ENCODE results near the gene TAAR6.
A peak's percentile ranks its signal among the peaks of the same experiment; 100 is the strongest.

The TAAR6 gene

DNA sequence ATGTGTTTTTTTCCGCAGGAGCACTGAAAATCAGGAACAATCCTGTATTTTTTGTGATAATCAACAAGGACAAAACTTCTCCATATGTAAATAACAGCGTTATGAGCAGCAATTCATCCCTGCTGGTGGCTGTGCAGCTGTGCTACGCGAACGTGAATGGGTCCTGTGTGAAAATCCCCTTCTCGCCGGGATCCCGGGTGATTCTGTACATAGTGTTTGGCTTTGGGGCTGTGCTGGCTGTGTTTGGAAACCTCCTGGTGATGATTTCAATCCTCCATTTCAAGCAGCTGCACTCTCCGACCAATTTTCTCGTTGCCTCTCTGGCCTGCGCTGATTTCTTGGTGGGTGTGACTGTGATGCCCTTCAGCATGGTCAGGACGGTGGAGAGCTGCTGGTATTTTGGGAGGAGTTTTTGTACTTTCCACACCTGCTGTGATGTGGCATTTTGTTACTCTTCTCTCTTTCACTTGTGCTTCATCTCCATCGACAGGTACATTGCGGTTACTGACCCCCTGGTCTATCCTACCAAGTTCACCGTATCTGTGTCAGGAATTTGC lies at the start of gene TAAR6:
TAAR6 (plus strand) TSS at position 102 of the 557 bp plus-strand sequence; CDS start at position 102, 0 bp downstream.
- TF ChIP-seq CTCF (IDR thresholded peaks at IDR 0.05; ENCODE audit: control insufficient read depth, insufficient read depth, low read depth, low read length, missing control alignments), result no peak
- DNase-seq (ENCODE audit: low read depth), result no peak
- H3K4me3 ChIP-seq (ENCODE audit: control insufficient read depth, low read depth, low read length), result no peak within 1 kb of the TSS

DNA sequence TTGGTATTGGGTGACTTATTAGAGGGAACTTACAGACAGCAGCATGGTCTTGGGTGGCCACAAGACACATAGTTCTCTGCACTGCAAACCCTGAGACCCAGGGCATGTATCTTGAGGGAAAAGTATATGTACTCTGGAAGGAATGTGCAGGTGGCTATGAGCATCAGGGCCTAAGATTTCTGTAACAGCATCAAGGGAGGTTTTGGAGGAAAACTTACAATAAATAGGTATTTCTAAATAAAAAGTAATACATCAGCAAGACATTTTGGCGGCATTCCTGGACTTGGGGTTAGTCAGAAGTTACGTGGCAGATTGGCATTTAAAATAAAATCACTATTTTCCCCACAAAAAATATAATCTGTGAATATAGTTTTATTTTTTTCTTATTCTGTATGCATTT lies 49.2 kb upstream of the TAAR6 start:
- TF ChIP-seq CTCF (IDR thresholded peaks at IDR 0.05; ENCODE audit: control insufficient read depth, insufficient read depth, low read depth, low read length, missing control alignments), result no peak
- no peak overlapping the region for H3K4me3 ChIP-seq (ENCODE audit: control insufficient read depth, low read depth, low read length)
- DNase-seq (ENCODE audit: low read depth), result peak; percentile 23

- H3K4me3 ChIP-seq (ENCODE audit: control insufficient read depth, low read depth, low read length), result no peak overlapping the region
- TF ChIP-seq CTCF (IDR thresholded peaks at IDR 0.05; ENCODE audit: control insufficient read depth, insufficient read depth, low read depth, low read length, missing control alignments), result no peak
- DNase-seq (ENCODE audit: low read depth), result no peak
Measured at GRCh38 chr6:132524646-132525045, 45.5 kb upstream of the TAAR6 start.

- no peak for DNase-seq (ENCODE audit: low read depth)
- TF ChIP-seq CTCF (IDR thresholded peaks at IDR 0.05; ENCODE audit: control insufficient read depth, insufficient read depth, low read depth, low read length, missing control alignments), result no peak
- no peak overlapping the region for H3K4me3 ChIP-seq (ENCODE audit: control insufficient read depth, low read depth, low read length)
Measured at GRCh38 chr6:132525866-132526265, 44.3 kb upstream of the TAAR6 start.

GRCh38 chr6:132526461-132526860 lies 43.7 kb upstream of the TAAR6 start:
- TF ChIP-seq CTCF (IDR thresholded peaks at IDR 0.05; ENCODE audit: control insufficient read depth, insufficient read depth, low read depth, low read length, missing control alignments), result no peak
- no peak overlapping the region for H3K4me3 ChIP-seq (ENCODE audit: control insufficient read depth, low read depth, low read length)
- DNase-seq (ENCODE audit: low read depth), result no peak

DNA sequence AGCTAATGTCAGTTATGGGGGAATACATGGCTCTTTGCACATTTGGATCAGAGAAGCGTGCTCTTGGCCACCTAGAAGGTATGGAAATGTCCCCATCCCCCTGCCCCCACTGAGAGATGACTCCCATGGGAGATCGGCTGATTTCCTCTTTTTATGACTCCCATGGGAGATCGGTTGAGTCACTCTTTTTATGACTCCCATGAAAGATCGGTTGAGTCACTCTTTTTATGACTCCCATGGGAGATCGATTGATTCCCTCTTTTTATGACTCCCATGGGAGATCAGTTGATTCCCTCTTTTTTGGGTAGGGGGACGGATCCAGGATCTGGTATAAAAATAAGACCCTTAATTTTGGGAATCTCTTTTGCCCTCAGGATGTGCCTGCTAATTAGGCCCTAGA lies 42.3 kb upstream of the TAAR6 start:
- peak; percentile 40 for DNase-seq (ENCODE audit: low read depth)
- no peak for TF ChIP-seq CTCF (IDR thresholded peaks at IDR 0.05; ENCODE audit: control insufficient read depth, insufficient read depth, low read depth, low read length, missing control alignments)
- H3K4me3 ChIP-seq (ENCODE audit: control insufficient read depth, low read depth, low read length), result no peak overlapping the region

Measured in AG09309 (cell line).